GM23338 (cell line): Measurements from ENCODE around the gene PLEKHN1. TPM values are rescaled to one million over a fixed set of nuclear protein-coding genes. Genes with fewer than 3 reads are reported as not detected.

Experiments used
- ATAC-seq: fragments of 200-7000 bp; cut with Tn5 transposase; 3 replicates; pipeline ENCODE4 v1.9.1; 2020
- DNase-seq: peaks from one replicate; pipeline ENCODE4 v3.0.0-alpha.2; 2015; ENCODE audit warnings: low spot score
- H2AFZ ChIP-seq: fragments of 200-600 bp; sonication (generic); 2 replicates; pipeline ENCODE4 v1.8.0; 2016; ENCODE audit warnings: antibody characterized with exemption, mild to moderate bottlenecking, moderate library complexity
- H3F3A ChIP-seq: fragments of 200-600 bp; sonication (generic); replicated peaks from 2 replicates; pipeline ENCODE4 v1.8.0; 2017; ENCODE audit warnings: antibody characterized with exemption, mixed run types, low read depth
- H3K27ac ChIP-seq: fragments of 200-600 bp; sonication (generic); 2 replicates; pipeline ENCODE4 v1.6.1; 2016; ENCODE audit warnings: low read depth
- H3K27me3 ChIP-seq: fragments of 200-600 bp; sonication (generic); 2 replicates; pipeline ENCODE4 v1.8.0; 2016; ENCODE audit warnings: mild to moderate bottlenecking, mixed run types, moderate library complexity; ENCODE audit not compliant: insufficient read depth
- H3K36me3 ChIP-seq: fragments of 200-600 bp; sonication (generic); 2 replicates; pipeline ENCODE4 v1.8.0; 2016; ENCODE audit warnings: mild to moderate bottlenecking; ENCODE audit not compliant: insufficient read depth
- H3K4me1 ChIP-seq: fragments of 200-600 bp; sonication (generic); 2 replicates; pipeline ENCODE4 v1.8.0; 2016; ENCODE audit warnings: mild to moderate bottlenecking, moderate library complexity; ENCODE audit not compliant: insufficient read depth
- H3K4me2 ChIP-seq: fragments of 200-600 bp; sonication (generic); 2 replicates; pipeline ENCODE4 v1.7.1; 2017; ENCODE audit warnings: mixed run types
- H3K4me3 ChIP-seq: fragments of 200-600 bp; sonication (generic); 2 replicates; pipeline ENCODE4 v1.6.1; 2016; ENCODE audit warnings: mixed run types
- H3K79me2 ChIP-seq: fragments of 200-600 bp; sonication (generic); replicated peaks from 2 replicates; pipeline ENCODE4 v1.8.0; 2017; ENCODE audit warnings: mild to moderate bottlenecking; ENCODE audit not compliant: insufficient read depth
- H3K9me2 ChIP-seq: fragments of 200-600 bp; sonication (generic); 2 replicates; pipeline ENCODE4 v1.8.0; 2017; ENCODE audit not compliant: insufficient read depth
- H4K20me1 ChIP-seq: fragments of 200-600 bp; sonication (generic); replicated peaks from 2 replicates; pipeline ENCODE4 v1.8.0; 2017; ENCODE audit warnings: mild to moderate bottlenecking; ENCODE audit not compliant: insufficient read depth
- H3K27ac Mint-ChIP-seq: 2 replicates; pipeline ENCODE4 v1.8.0; 2020; ENCODE audit warnings: inconsistent platforms, mild to moderate bottlenecking, moderate library complexity, mixed read lengths
- H3K27me3 Mint-ChIP-seq: 3 replicates; pipeline ENCODE4 v1.8.0; 2022; ENCODE audit warnings: low read depth, mild to moderate bottlenecking, moderate library complexity, mixed read lengths, inconsistent platforms; ENCODE audit not compliant: insufficient read depth, poor library complexity
- H3K36me3 Mint-ChIP-seq: 3 replicates; pipeline ENCODE4 v1.8.0; 2021; ENCODE audit warnings: low read depth, mild to moderate bottlenecking, inconsistent platforms, moderate library complexity, mixed read lengths
- H3K4me1 Mint-ChIP-seq: 3 replicates; pipeline ENCODE4 v1.8.0; 2020; ENCODE audit warnings: mild to moderate bottlenecking, inconsistent platforms, mixed read lengths
- H3K4me3 Mint-ChIP-seq: 3 replicates; pipeline ENCODE4 v1.8.0; 2021; ENCODE audit warnings: moderate library complexity, mild to moderate bottlenecking, inconsistent platforms, mixed read lengths
- H3K9me3 Mint-ChIP-seq: 3 replicates; pipeline ENCODE4 v1.8.0; 2020; ENCODE audit warnings: moderate library complexity, mild to moderate bottlenecking, inconsistent platforms, mixed read lengths
- CREB1 ChIP-seq: fragments of 250-450 bp; sonication (Bioruptor Pico); IDR thresholded peaks from 2 replicates; pipeline ENCODE4 v1.5.0; 2020; ENCODE audit warnings: low read depth, mild to moderate bottlenecking, moderate library complexity
- CTCF ChIP-seq, 2 experiments: fragments of 200-600 bp in 1 of 2; sonication (generic) in 1 of 2; conservative IDR thresholded peaks; 2 replicates each; pipeline versions ENCODE4 v1.5.1 to v1.6.1; 2016 to 2017; ENCODE audit warnings: antibody characterized with exemption in 2 of 2, low read depth in 2 of 2, mild to moderate bottlenecking in 2 of 2, moderate library complexity in 1 of 2
- ETS1 ChIP-seq: IDR thresholded peaks from 2 replicates; pipeline ENCODE4 v1.6.1; 2016; ENCODE audit warnings: antibody characterized with exemption
- EZH2 ChIP-seq: fragments of 200-600 bp; sonication (generic); IDR thresholded peaks from one replicate; pipeline ENCODE4 v1.8.0; 2017; ENCODE audit warnings: antibody characterized with exemption, mild to moderate bottlenecking, low read depth; ENCODE audit not compliant: unreplicated experiment
- EZH2phosphoT487 ChIP-seq: fragments of 200-600 bp; sonication (generic); IDR thresholded peaks from one replicate; pipeline ENCODE4 v1.8.1; 2018; ENCODE audit warnings: antibody characterized with exemption; ENCODE audit not compliant: unreplicated experiment
- JUNB ChIP-seq: IDR thresholded peaks from one replicate; pipeline ENCODE4 v1.6.1; 2016; ENCODE audit warnings: antibody characterized with exemption; ENCODE audit not compliant: unreplicated experiment
- NANOG ChIP-seq: IDR thresholded peaks from 2 replicates; pipeline ENCODE4 v1.6.1; 2016; ENCODE audit warnings: antibody characterized with exemption, borderline replicate concordance
- POLR2AphosphoS5 ChIP-seq: IDR thresholded peaks from 2 replicates; pipeline ENCODE4 v1.6.1; 2016; ENCODE audit warnings: antibody characterized with exemption, low read depth
- REST ChIP-seq: IDR thresholded peaks from one replicate; pipeline ENCODE4 v1.6.1; 2018; ENCODE audit warnings: antibody characterized with exemption; ENCODE audit not compliant: unreplicated experiment
- STAT1 ChIP-seq: IDR thresholded peaks from one replicate; pipeline ENCODE4 v1.6.1; 2016; ENCODE audit warnings: antibody characterized with exemption; ENCODE audit not compliant: unreplicated experiment
- ZNF114 ChIP-seq: fragments of 250-450 bp; sonication (Bioruptor Pico); IDR thresholded peaks from 2 replicates; pipeline ENCODE4 v1.5.0; 2020; ENCODE audit warnings: mild to moderate bottlenecking, moderate library complexity
- ZNF331 ChIP-seq: fragments of 250-450 bp; sonication (Bioruptor Pico); IDR thresholded peaks from 2 replicates; pipeline ENCODE4 v1.5.0; 2020; ENCODE audit warnings: low read depth, mild to moderate bottlenecking, moderate library complexity
- ZNF462 ChIP-seq: fragments of 250-450 bp; sonication (Bioruptor Pico); IDR thresholded peaks from 2 replicates; pipeline ENCODE4 v1.5.0; 2020; ENCODE audit warnings: mild to moderate bottlenecking, moderate library complexity
- polyA plus RNA-seq: library from polyadenylated mRNA; unstranded; fragments of >200 nt; fragmentation: Nextera tagmentation; extraction: Ambion mirVana; gene quantifications from 2 replicates; pipeline ENCODE4 v1.2.1, GENCODE V29; 2016
- total RNA-seq: library from RNA; depleted of rRNA; stranded (reverse); fragments of >200 nt; shearing (Covaris generic); gene quantifications from 2 replicates; pipeline ENCODE4 v1.2.3, GENCODE V29; 2014

Gene PLEKHN1
- total and polyA plus RNA-seq, 2 experiments from 2014 or later: 1.4 to 3.3 TPM

- Histone ChIP-seq H3K9me2 (no peaks in the 10 kb centered on the region), H3K4me2 (no peak overlapping the region), H3K4me1 (no peaks in the 10 kb centered on the region; the same call in 1 of the 2 replicates), H3F3A (no peaks in the 10 kb centered on the region), H3K4me3 (no peak overlapping the region), H2AFZ (no peak overlapping the region), H3K27me3 (peaks cover 25% of the 10 kb centered on the region), H3K79me2 (peaks cover 14% of the 10 kb centered on the region), H4K20me1 (peaks cover 4% of the 10 kb centered on the region; the same call in 1 of the 2 replicates), H3K36me3 (no peaks in the 10 kb centered on the region), H3K27ac (no peak overlapping the region)
- peaks cover 5% of the 10 kb centered on the region for H3K4me1 Mint-ChIP-seq
- H3K9me3 Mint-ChIP-seq: no peaks in the 10 kb centered on the region
- no peak overlapping the region for H3K27ac Mint-ChIP-seq
- H3K4me3 Mint-ChIP-seq: no peak overlapping the region
- DNase-seq: no peak
- no peak for ATAC-seq
- H3K27me3 Mint-ChIP-seq: peaks cover 35% of the 10 kb centered on the region
- H3K36me3 Mint-ChIP-seq: peaks cover 8% of the 10 kb centered on the region
- TF ChIP-seq NANOG (no peak), REST (no peak), POLR2AphosphoS5 (no peak), ZNF462 (no peak), STAT1 (no peak), JUNB (no peak), ETS1 (no peak), EZH2 (no peak), CREB1 (no peak), ZNF114 (CRISPR knock-in tag) (no peak), EZH2phosphoT487 (no peak), ZNF331 (CRISPR knock-in tag) (no peak), CTCF (conservative IDR thresholded peaks at IDR 0.05; ENCODE audit: low read depth in 2 of 2) (no peak)
These were observed 3.6 kb upstream of the PLEKHN1 start for GRCh38 chr1:962381-963300.
